Anterior cingulate cortex (tissue), 58 donors: ENCODE data around the gene MRO.
"Not testable (repeated sequence)": the region's sequence is repeated elsewhere in the genome, so short reads cannot be mapped to it uniquely, and the experiment has no call there.

Experiments used
- DNase-seq, 58 donors: peaks; one replicate each; lab custom pipeline; 2025; lab: John Stamatoyannopoulos, UW

Gene MRO

DNA sequence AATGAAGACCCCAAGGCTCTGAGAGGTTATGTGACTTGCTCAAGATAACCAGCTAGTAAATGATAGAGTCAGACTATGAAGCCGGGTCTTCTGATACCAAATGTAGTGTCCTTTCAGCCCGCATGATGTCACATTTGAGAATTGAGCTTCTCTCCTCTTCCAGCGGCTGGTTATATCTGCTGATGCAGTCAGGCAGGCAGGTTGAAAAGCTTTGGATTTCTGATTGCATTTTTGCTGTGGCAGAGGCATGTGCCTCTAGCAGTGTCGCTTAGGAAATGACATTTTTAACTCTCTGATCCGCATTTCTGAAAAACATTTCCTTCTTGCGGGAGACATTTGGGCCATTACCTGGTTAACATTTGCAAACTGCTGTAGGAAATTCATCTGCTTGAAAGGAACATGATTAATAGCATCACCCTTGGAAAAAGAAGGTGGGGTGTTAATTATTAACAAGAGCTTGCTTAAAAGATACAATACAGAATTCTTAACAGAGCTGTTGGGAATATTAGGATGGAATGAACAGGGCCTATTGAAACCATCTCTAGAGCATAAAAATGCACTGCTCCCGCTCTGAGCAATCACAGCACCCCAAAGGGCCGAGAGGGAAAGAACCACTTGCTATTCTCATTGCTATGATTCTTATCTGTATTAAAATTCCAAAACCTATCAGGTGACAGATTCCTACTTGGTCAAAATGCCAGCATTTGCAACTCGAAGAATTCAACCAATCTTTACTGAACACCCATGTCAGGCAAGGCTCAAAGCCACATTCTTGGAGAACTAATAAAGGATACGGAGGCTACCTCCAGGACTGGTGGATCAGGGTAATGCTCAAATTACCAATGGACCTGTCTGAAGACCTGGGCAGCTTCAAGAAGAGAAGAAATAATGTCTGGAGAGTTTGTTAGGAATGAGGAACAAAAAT is 25.9 kb downstream of the MRO start:
- DNase-seq, result no peak

DNA sequence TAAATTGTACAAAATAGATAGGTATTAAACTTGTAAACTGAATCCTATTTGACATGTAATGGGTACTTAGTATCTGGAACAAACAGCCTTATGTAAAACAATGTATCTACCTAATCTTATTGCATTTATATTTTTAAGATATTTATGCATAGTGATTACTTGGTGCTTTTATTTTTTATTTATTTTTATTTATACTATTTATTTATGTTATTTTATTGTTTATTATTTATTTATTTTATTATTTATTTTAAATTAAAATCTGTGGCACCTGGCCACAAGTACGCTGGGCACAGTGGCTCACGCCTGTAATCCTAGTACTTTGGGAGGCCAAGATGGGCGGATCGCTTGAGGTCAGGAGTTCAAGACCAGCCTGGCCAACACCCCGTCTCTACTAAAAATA is 26.9 kb downstream of the MRO start:
- DNase-seq, result no peak

DNA sequence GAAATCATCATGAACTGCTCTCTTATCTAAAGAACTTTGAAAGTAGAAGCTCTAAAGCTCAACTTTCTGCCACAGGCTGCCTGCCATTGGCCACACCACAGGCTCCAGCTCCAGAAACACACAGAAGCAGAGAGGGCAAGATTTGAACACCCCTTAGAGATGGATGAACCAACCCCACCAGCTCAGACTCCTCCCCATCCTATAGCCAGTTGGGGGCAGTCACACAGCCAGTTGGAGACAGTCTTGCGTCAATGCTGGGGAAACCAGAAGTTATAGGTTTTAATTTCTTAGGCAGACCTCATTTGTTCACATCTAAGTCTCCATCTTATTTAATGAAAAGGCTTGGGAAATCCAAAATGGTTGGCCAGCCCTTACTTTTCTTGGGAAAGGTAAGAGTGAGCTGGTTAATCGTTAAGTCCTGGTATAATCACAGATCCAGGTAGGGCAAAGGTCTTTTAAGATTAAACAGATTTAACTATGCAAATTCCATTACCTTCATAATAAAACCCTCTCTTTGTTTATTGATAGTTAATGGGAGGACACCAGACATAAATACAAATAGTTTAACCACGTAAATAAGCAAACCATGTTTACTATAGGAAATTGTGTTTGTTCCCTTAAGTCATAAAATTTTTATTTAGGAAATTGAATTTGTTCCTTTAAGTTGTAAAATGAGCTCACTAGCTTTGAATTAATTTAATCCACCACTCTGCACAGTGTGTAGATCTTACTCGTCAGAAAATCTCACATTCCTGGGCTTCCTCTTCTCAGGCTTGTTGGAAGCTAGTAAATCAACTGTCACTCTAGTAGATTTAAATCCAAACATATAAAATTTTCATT is 28.0 kb downstream of the MRO start:
- no peak for DNase-seq

DNA sequence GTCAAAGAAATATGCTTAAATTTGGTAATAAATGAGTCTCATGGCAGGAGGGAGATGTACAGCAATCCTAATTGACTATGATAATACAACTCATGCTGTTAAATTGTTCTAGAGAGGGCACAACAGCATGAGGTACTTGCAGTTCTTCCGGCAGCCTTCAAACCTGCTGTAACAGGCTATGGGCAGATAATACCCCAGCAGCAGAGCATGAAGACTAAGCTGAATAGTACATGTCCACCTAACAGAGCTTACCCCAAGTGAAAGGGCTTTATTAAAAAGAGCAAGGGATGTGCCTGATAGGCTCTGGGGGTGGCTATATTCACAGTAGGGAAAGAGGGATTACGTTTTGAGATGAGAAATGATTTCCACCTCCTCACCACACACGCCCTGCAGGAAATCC is 28.9 kb downstream of the MRO start:
- no peak for DNase-seq

DNA sequence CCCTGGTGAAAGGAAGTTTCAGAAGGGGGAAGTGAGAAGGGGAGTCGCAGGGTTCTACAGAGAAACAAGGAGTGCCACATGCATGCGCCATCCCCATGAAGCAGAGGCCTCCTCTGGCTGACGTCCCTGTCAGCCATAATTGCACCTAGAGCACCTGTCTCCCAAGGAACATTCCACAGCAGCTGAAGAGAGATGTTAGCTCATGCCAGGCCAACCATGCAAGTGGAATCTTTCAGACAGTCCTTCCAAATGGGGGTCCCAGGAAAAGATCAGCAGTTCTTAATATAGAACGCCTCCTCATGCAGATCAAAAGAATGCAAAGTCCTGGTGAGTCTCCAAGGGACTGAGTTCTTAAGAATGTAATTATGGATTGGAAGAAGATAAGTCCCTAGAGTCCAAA is 29.6 kb downstream of the MRO start:
- DNase-seq, result no peak

DNA sequence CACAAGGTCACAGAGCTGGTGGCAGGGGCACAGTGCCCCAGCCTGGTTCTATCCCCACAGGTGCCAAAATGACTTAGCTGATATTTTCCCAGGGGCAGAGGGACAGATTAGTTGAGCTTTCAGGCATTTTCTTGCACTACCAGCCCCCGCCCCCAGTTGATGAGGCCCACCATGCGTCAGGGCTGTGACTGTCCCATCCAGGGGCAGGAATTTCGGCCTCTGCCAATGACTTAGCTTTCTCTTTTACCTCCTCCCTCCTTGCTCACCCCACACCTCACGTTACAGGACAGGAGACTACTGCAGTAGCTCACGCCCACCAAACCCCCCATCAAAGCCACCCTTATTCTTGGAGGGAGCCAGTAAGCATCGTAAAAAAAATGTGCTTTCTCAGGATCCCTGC is 31.5 kb downstream of the MRO start:
- DNase-seq, result no peak

DNA sequence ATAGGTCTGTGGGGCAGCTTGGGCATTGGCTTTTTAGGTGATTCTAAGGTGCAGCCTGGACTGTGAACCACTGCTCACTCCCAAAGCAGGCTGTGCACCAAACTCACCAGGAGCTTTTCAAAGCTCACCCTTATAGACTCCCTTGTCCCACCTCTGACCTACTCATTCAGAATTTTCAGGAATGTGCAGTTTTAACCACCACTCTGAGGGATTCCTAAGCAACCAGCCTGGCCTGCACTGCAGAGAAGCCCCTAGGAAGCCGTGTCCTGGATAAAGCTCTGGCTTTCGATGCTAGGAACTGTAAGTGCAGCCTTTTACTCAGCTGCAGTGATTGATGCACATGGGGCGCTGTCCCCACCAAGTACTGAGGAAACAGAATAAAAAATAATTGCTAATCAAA is 33.0 kb downstream of the MRO start:
- DNase-seq, result no peak

DNA sequence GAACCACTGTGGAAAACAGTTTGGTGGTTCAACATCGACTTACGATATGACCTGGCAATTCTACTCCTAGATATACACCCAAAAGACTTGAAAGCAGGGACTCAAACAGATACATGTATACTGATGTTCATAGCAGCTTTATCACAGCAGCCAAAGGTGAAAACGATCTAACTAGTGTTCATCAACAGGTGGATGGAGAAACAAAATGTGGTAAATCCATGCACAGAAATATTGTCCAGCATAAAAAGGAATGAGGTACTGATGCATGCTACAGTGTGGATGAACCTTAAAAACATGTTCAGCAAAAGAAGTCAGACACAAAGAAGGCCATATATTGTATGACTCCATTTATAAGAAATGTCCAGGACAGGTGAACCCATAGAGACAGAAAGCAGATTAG is 36.3 kb downstream of the MRO start:
- DNase-seq, result no peak

DNA sequence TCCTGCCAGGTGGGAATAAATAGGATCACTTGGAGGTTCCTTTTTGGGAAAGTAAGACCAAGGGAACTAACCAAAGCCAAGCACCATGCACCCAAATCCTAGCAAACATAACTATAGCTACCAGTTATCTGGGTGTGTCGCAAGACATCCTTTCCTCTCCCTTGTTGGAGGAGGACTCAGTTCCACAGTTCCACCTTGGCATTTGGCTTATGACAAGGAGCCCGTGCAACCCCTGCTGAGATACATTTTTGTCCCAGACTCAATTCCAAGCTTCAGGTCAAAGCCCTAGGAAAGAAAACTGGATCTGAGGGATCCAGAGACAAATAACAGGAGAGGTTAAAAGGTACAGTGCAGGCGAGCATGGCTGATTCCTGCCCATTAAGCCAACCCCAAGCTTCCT is 40.8 kb downstream of the MRO start:
- not testable (repeated sequence) for DNase-seq

DNA sequence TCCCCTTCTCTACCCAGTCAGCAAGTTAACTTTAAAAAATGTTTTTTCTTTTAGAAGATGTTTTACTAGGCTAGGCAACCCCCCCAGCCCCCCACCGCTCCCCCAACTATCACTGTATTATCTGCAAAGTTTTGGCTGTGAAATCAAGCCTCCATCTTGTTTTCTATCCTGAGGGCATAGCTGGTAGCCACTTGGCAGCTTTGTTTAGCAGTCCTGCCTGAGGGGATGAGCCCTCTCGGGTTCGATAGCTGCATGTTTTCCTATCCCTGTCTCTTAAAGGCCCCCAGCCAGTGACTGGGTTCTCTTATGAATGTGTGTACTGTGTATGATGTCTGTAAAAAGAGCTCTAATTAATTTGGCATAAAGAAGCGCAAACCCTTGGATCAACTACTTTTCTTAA is 43.4 kb downstream of the MRO start:
- DNase-seq, result no peak

DNA sequence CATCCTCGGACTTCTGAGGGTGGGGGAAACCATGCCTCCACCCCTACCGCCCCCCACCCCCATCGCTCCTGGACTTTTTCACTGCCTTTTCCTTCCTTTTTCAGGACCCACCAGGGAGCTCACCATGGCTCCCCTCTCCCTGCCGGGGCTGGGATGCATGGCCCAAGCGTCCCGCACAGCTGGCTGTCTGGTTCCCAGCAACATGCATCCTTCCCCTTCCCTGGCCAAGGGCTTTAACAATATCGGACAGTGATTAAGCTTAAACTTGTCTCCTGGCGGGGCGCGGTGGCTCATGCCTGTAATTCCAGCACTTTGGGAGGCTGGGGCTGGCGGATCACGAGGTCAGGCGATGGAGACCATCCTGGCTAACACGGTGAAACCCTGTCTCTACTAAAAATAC is 44.1 kb downstream of the MRO start:
- DNase-seq, result no peak

DNA sequence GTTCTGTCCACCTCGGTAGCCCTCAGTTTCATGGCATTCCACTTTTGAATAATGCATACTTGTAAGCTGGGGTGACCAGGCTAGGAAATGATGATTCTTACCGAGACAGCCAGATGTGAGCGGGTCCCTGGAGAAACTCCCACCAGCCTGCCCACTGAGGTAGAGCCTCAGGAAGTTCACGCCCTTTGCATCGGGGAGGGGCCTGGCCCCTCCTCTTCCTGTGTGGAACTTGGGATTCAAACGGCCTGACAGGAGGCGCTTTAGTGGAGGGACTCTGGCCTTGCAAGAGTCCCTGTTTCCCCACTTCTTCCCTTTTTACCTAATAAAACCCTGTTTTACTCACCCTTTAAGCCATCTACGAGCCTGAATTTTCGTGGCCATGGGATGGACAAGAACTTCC is 44.6 kb downstream of the MRO start:
- no peak for DNase-seq

DNA sequence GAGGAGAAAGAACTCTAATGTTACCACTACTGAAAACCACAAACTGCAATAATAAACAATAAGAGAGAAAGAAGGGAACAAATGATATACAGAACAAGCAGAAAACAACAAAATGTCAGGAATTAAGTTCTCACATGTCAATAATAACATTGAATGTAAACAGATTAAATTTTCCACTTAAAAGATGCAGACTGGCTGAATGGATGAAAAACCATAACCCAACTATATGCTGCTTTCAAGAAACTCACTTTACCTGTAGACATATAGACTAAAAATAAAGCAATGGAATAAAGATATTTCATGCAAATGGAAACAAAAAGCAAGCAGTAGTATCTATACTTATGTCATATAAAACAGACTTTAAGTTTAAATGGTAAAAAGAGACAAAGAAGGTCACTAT is 50.4 kb downstream of the MRO start:
- no peak for DNase-seq

DNA sequence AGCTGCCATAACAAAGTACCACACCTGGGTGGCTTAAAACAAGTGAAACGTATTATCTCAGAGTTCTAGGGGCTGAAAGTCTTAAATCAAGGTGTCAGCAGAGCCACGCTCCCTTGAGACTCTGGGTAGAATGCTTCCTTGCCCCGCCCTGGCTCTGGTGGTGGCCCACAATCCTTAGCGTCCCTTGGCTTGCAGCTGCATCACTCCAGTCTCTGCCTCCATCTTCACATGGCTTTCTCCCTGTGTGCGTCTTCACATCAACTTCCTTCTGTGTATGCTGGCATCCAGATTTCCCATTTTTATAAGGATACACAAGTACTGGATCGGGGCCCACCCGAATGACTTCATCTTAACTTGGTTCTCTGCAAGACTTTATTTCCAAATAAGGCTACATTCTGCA is 62.5 kb downstream of the MRO start:
- no peak for DNase-seq

DNA sequence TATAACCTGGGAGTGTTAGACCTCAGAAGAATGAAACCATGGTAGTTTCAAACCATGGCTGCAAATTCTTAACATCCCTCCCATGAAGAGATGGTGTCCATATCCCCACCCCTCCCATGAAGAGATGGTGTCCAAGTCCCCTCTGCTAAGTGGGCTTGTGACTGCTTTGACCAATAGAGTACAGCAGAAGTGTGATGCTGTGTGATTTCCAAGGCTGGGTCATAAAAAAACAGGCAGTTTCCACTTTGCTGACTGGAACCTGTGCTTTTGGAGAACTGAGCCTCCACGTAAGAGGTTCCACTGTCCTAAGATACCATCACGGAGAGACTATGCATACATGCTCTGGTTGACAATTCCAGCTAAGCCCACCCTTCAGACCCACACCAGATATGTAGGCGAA is 65.5 kb downstream of the MRO start:
- no peak for DNase-seq

DNA sequence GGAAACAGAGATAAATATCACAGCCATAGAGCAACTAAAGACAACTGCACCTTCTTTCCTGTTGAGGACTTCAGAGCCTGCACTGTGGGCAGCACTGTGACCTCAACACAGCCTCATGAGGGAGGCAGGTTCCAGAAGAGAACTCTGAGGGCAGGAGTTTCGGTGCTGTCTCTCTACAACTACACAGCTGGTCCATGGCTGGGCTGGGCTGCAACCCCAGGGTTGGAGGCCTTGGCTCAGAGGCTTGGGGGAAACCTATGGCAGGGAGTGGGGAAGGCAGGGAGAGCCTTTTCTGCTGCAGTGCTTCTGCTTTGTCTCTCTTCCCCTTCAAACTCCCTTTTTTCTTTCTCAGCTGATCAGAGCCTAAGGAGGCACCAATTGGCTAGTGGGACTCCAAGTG is 66.5 kb downstream of the MRO start:
- no peak for DNase-seq

DNA sequence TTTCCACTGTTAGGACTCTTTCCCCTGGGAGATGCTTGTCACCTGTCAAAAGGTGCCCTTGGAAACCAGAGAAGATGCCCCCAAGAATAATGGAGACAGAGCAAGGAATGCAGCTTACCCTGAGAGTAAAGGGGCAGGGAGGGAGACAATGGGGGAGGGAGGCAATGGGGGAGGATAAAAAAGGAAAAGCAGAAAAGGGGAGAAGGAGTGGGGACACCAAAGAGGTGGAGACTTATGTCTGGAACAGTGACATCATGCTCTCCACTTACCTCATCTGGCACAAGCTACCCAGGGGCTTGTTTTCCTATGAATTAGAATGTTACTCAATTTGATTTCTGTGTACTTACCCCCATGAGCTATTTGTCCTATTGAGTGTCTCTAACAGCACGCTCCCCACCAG is 67.9 kb downstream of the MRO start:
- DNase-seq, result no peak

DNA sequence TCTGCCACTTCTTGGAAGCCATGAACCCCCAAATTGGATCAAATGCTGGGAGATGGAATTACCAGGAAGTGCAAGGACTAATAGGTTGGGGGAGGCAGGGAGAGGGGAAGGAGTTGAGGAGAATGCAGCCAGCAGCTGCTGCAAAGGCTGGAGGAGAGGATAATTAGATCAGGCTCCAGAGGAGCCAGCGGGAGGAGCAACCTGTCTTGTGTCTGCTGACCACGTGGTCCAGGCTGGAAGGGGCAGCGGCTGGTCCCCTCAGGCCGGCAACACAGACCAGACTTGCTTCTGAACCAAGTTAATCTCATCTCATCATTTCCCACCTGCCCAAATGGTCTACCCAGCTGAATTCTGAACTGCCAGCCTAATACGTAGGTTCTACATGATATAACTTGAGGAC is 68.3 kb downstream of the MRO start:
- no peak for DNase-seq

DNA sequence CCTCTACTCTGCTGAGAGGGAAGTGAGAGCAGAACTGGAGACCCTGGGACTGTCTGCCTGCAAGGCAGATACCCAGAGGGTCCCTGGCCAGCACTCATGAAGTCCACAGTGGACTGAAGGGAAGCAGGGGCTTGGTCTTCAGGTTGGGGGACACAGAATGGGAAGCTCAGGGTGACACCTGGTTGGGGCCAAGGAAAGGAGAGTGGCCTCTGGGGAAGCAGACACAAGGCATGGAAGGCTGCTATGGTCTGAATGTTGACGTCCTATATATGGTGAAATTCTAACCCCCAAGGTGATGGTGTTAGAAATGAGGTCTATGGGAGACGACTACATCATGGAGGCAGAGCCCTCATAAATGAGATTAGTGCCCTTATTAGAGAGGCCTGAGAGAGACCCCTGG is 69.3 kb downstream of the MRO start:
- DNase-seq, result no peak

DNA sequence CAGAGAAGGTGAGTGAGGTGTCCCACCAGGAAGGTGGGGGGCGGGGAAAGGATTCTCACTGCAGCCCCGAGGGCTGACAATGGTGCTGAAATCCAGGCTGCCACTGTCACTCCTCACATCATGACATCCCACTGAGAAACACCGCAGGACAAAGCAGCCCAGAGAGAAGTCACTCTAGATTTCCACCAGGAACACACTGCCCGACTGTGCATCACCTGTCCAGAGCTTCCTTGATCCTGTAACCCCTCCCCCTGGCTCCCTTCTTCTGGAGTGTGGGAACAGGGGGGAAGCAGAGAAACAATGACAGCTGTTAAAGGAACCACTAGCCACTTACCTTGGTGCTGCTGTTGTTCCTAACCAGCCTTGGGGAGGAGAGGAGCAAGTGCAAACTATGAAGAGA is 69.9 kb downstream of the MRO start:
- DNase-seq, result no peak

DNA sequence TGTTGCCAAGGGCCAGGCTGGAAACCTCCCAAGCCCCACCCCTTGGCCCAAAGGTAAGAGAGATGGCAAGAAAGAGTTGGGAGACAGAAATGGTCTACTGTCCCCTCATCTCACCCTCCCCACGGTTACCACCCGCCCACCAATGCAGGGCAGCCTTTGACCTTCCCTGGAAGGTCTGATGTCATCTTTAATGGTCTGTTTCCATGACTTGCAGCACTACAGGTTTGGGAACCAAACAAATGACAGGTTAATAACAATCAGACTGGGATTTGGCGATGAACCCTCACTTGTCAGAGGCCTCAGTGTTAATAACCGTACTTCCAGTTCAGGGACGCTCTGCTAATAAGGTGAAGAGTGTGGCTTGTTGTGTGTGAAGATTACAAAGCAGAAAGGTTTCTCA is 70.4 kb downstream of the MRO start:
- no peak for DNase-seq
